ENCODE data around the gene HOXD8.

Gene HOXD8

GRCh38 chr2:176124947-176125771 is 4.3 kb upstream of the HOXD8 start:
- Histone ChIP-seq H3K9ac (ENCODE audit: low read length) (no peak overlapping the region), H3K4me1 (ENCODE audit: control insufficient read depth, insufficient read depth, low read length) (peaks cover 6% of the 10 kb centered on the region), H3K4me3 (ENCODE audit: low read length) (no peak overlapping the region), H3K27me3 (ENCODE audit: control insufficient read depth, insufficient read depth, low read length) (peaks cover 98% of the 10 kb centered on the region), H3K36me3 (ENCODE audit: control insufficient read depth, insufficient read depth, low read length) (no peaks in the 10 kb centered on the region), H3K9me3 (ENCODE audit: control insufficient read depth, low read length) (no peaks in the 10 kb centered on the region)

GRCh38 chr2:176125772-176126054 is 3.8 kb upstream of the HOXD8 start:
- Histone ChIP-seq H3K4me1 (ENCODE audit: control insufficient read depth, insufficient read depth, low read length) (peaks cover 6% of the 10 kb centered on the region), H3K4me3 (ENCODE audit: low read length) (no peak overlapping the region), H3K36me3 (ENCODE audit: control insufficient read depth, insufficient read depth, low read length) (no peaks in the 10 kb centered on the region), H3K9ac (ENCODE audit: low read length) (no peak overlapping the region), H3K9me3 (ENCODE audit: control insufficient read depth, low read length) (no peaks in the 10 kb centered on the region), H3K27me3 (ENCODE audit: control insufficient read depth, insufficient read depth, low read length) (peaks cover 98% of the 10 kb centered on the region)

- H3K9ac ChIP-seq (ENCODE audit: low read length): no peak overlapping the region
- H3K9me3 ChIP-seq (ENCODE audit: control insufficient read depth, low read length): no peaks in the 10 kb centered on the region
- H3K27me3 ChIP-seq (ENCODE audit: control insufficient read depth, insufficient read depth, low read length): peaks cover 96% of the 10 kb centered on the region
- no peak overlapping the region for H3K4me3 ChIP-seq (ENCODE audit: low read length)
- peaks cover 6% of the 10 kb centered on the region for H3K4me1 ChIP-seq (ENCODE audit: control insufficient read depth, insufficient read depth, low read length)
- H3K36me3 ChIP-seq (ENCODE audit: control insufficient read depth, insufficient read depth, low read length): no peaks in the 10 kb centered on the region
Measured at GRCh38 chr2:176126929-176127773, 2.4 kb upstream of the HOXD8 start.

- Histone ChIP-seq H3K9ac (ENCODE audit: low read length) (no peak overlapping the region), H3K4me3 (ENCODE audit: low read length) (no peak overlapping the region), H3K36me3 (ENCODE audit: control insufficient read depth, insufficient read depth, low read length) (no peaks in the 10 kb centered on the region), H3K9me3 (ENCODE audit: control insufficient read depth, low read length) (no peaks in the 10 kb centered on the region), H3K27me3 (ENCODE audit: control insufficient read depth, insufficient read depth, low read length) (peaks cover 96% of the 10 kb centered on the region), H3K4me1 (ENCODE audit: control insufficient read depth, insufficient read depth, low read length) (peaks cover 1% of the 10 kb centered on the region)
Measured at GRCh38 chr2:176127774-176128072, 1.8 kb upstream of the HOXD8 start.

GRCh38 chr2:176128172-176128981 is 1.1 kb upstream of the HOXD8 start:
- Histone ChIP-seq H3K4me3 (ENCODE audit: low read length) (no peak overlapping the region), H3K9ac (ENCODE audit: low read length) (no peak overlapping the region), H3K27me3 (ENCODE audit: control insufficient read depth, insufficient read depth, low read length) (peaks cover 96% of the 10 kb centered on the region)

GRCh38 chr2:176129813-176130146 is 275 bp downstream of the HOXD8 start:
- Histone ChIP-seq H3K9ac (ENCODE audit: low read length) (no peak overlapping the region), H3K36me3 (ENCODE audit: control insufficient read depth, insufficient read depth, low read length) (no peaks in the 10 kb centered on the region), H3K9me3 (ENCODE audit: control insufficient read depth, low read length) (no peaks in the 10 kb centered on the region), H3K4me3 (ENCODE audit: low read length) (no peak overlapping the region), H3K4me1 (ENCODE audit: control insufficient read depth, insufficient read depth, low read length) (no peaks in the 10 kb centered on the region), H3K27me3 (ENCODE audit: control insufficient read depth, insufficient read depth, low read length) (peaks cover 96% of the 10 kb centered on the region)

More at GRCh38 chr2:176128172-176128981, 1.1 kb upstream of the HOXD8 start:
- Histone ChIP-seq H3K36me3 (ENCODE audit: control insufficient read depth, insufficient read depth, low read length) (no peaks in the 10 kb centered on the region), H3K4me1 (ENCODE audit: control insufficient read depth, insufficient read depth, low read length) (no peaks in the 10 kb centered on the region), H3K9me3 (ENCODE audit: control insufficient read depth, low read length) (no peaks in the 10 kb centered on the region)

- H3K4me3 ChIP-seq (ENCODE audit: low read length): no peak overlapping the region
- no peak overlapping the region for H3K9ac ChIP-seq (ENCODE audit: low read length)
- H3K36me3 ChIP-seq (ENCODE audit: control insufficient read depth, insufficient read depth, low read length): no peaks in the 10 kb centered on the region
- H3K4me1 ChIP-seq (ENCODE audit: control insufficient read depth, insufficient read depth, low read length): no peaks in the 10 kb centered on the region
- no peaks in the 10 kb centered on the region for H3K9me3 ChIP-seq (ENCODE audit: control insufficient read depth, low read length)
- peaks cover 96% of the 10 kb centered on the region for H3K27me3 ChIP-seq (ENCODE audit: control insufficient read depth, insufficient read depth, low read length)
Measured at GRCh38 chr2:176130147-176130956, 847 bp downstream of the HOXD8 start.

GRCh38 chr2:176130957-176131847 is 1.7 kb downstream of the HOXD8 start:
- no peaks in the 10 kb centered on the region for H3K4me1 ChIP-seq (ENCODE audit: control insufficient read depth, insufficient read depth, low read length)

GRCh38 chr2:176131848-176132158 is 2.3 kb downstream of the HOXD8 start:
- Histone ChIP-seq H3K9ac (ENCODE audit: low read length) (no peak overlapping the region), H3K4me3 (ENCODE audit: low read length) (no peak overlapping the region), H3K9me3 (ENCODE audit: control insufficient read depth, low read length) (no peaks in the 10 kb centered on the region), H3K27me3 (ENCODE audit: control insufficient read depth, insufficient read depth, low read length) (peaks cover 98% of the 10 kb centered on the region), H3K36me3 (ENCODE audit: control insufficient read depth, insufficient read depth, low read length) (no peaks in the 10 kb centered on the region), H3K4me1 (ENCODE audit: control insufficient read depth, insufficient read depth, low read length) (peaks cover 1% of the 10 kb centered on the region)

More at GRCh38 chr2:176130957-176131847, 1.7 kb downstream of the HOXD8 start:
- no peak overlapping the region for H3K9ac ChIP-seq (ENCODE audit: low read length)
- peaks cover 96% of the 10 kb centered on the region for H3K27me3 ChIP-seq (ENCODE audit: control insufficient read depth, insufficient read depth, low read length)
- no peaks in the 10 kb centered on the region for H3K36me3 ChIP-seq (ENCODE audit: control insufficient read depth, insufficient read depth, low read length)
- no peaks in the 10 kb centered on the region for H3K9me3 ChIP-seq (ENCODE audit: control insufficient read depth, low read length)
- H3K4me3 ChIP-seq (ENCODE audit: low read length): no peak overlapping the region

- H3K4me3 ChIP-seq (ENCODE audit: low read length): no peak overlapping the region
Measured at GRCh38 chr2:176132205-176133171, 3.0 kb downstream of the HOXD8 start.

More at GRCh38 chr2:176132205-176133171, 3.0 kb downstream of the HOXD8 start:
- H3K9ac ChIP-seq (ENCODE audit: low read length): no peak overlapping the region
- no peaks in the 10 kb centered on the region for H3K9me3 ChIP-seq (ENCODE audit: control insufficient read depth, low read length)
- peaks cover 5% of the 10 kb centered on the region for H3K4me1 ChIP-seq (ENCODE audit: control insufficient read depth, insufficient read depth, low read length)
- peaks cover 98% of the 10 kb centered on the region for H3K27me3 ChIP-seq (ENCODE audit: control insufficient read depth, insufficient read depth, low read length)
- no peaks in the 10 kb centered on the region for H3K36me3 ChIP-seq (ENCODE audit: control insufficient read depth, insufficient read depth, low read length)

Measured in mucosa of stomach (tissue), 1 donor.